OCI-LY7 (cell line): Measurements from ENCODE around the gene EMC7.

Source experiments
- CTCF ChIP-seq: fragments of 200-600 bp; sonication (generic); conservative IDR thresholded peaks from 2 replicates; pipeline ENCODE4 v1.5.1; 2014; ENCODE audit warnings: mild to moderate bottlenecking, antibody characterized with exemption, low read length, moderate library complexity, mixed read lengths
- EZH2phosphoT487 ChIP-seq: fragments of 200-600 bp; sonication (generic); IDR thresholded peaks from 2 replicates; pipeline ENCODE4 v1.6.1; 2018; ENCODE audit warnings: low read depth, borderline replicate concordance, mild to moderate bottlenecking, mixed run types, antibody characterized with exemption, low read length, moderate library complexity, mixed read lengths

- no peak for TF ChIP-seq CTCF
- TF ChIP-seq EZH2phosphoT487: no peak
These were observed 21.8 kb downstream of the EMC7 start for GRCh38 chr15:34079904-34080303.
